ENCODE data around the gene DCTN4.

The DCTN4 gene

GRCh38 chr5:150731669-150732242, 27.1 kb downstream of the DCTN4 start:
- DNase-seq: no peak

- DNase-seq: no peak
Observed at GRCh38 chr5:150729859-150730258, 29.0 kb downstream of the DCTN4 start.

- no peak for DNase-seq
Observed at GRCh38 chr5:150723845-150724244, 35.0 kb downstream of the DCTN4 start.

DNA sequence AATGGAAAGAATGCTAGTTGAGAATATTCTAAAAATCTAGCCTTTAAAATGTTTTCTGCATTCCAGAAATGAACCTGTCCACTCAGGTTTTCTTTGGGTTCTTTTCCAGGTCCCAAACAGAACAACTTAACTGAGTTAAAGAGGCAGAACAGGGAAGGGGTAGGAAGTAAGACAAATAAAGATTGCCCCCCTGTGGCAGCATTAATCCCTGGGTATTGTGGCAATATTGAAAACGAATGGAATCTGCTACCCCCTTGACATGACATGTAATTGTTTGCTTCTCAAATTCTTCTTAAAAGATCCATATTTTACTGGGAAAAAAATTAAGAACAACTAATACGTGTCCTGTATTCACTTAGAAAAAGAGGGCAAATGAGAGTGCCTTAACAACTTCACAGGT, 48.7 kb downstream of the DCTN4 start:
- no peak for DNase-seq

DNA sequence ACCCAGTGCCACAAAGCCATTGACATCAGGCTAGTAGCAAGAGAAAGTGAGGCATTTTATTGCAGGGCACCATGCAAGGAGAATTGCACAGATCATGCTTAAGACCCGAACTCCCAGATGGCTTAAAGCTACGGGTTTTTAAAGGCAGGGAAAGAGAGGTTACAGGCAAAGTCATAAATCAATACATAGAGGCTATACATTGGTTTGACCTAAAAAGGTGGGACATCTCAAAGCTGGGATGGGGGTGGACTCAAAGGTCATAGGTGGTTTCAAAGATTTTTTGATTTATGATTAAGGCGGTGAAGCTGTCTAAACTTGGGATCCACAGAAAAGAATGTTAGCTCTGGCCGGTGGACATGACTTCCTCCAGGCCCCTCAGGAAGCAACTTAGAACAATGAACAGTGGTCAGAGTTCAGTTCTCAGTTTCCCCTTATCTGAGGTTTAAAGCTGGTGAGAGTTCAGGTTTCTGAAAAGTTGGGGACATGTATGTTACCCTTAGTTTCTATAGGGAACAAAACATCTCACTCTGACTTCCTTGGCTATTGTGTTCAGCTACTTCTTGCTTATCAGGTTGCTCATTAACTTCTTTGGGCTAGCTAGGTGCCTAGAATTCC, 51.9 kb downstream of the DCTN4 start:
- no peak for DNase-seq

GRCh38 chr5:150703762-150704161, 55.1 kb downstream of the DCTN4 start:
- no peak for DNase-seq

DNA sequence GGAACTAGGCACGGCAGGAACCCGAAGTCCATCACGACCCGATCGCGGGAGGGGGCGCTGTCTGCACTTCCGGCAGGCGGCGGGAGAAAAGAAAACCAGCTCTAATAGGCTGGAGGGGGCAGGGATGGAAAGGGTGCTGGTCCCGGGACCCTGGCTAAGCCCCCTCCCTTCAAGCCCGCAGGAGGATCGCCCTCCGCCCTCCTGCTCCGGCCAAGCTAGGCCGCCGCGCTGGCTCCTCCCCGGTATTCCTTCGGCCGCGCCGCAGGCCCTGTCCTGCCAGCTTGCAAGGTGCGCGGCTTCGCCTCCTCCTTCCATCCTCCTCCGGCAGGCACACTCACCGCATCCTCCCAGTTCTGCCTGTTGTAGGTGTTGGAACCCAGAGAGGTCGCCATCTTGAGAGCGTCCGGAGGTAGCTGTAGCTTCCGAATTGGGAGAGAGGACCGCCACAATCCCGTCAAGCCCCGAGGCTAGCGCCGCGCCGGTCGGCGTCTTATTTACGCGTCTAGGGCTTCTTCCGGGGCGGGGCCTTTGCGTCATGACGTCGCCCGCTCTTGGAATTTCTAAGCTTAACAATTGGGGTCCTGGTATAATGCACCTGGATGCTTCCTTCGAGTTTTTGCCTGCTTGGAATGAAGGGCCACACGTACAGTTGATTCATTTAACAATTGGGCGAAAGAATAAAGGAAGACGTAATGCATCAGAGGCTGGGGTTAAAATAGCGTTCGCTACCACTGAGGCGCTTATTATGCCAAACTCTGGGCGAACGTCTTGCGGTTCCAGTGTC, 58.0 kb downstream of the DCTN4 start, which contains the start of gene RBM22:
Gene RBM22 (minus strand): TSS at position 469 of the 784 bp plus-strand sequence. CDS start 77 bp downstream, at position 392.
- DNase-seq: peak; percentile 95

- DNase-seq: no peak
Observed at GRCh38 chr5:150700246-150700593, 58.6 kb downstream of the DCTN4 start.

DNA sequence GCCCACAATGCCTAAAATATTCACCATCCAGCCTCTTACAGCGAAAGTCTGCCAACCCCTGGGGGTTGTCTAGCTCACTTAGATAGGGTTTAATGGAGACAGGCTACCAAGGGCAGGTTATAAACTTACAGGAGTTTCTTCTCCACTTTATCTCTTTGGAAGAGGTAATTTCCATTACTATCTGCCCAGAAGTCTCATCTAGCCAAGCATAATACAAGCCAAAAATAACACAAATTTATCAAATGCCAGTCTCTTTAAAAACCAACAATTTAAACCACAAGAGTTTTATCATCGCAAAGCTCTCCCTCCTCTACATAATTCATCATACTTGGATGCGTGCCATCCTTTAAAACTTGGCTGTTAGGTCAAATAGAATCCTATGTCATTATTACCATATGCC, 64.2 kb downstream of the DCTN4 start:
- no peak for DNase-seq

DNA sequence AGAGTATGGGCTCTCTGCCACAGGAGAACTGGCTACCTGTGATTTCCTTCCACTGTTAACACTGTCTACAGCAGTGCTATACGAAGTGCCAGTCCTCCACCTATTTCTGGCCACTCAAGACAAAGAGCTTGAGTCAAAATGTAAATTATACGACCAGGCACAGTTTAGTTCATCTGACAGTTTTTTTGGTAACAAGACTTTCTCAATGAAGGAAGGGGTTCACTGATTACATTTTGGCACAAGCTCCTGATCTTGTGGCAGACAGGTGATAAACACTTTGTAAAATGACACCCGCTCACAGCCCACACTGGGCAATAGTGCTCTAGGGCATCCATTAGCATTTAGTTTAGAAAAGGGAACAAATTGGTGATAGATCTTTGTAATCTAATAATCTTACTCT, 66.5 kb downstream of the DCTN4 start:
- no peak for DNase-seq

DNA sequence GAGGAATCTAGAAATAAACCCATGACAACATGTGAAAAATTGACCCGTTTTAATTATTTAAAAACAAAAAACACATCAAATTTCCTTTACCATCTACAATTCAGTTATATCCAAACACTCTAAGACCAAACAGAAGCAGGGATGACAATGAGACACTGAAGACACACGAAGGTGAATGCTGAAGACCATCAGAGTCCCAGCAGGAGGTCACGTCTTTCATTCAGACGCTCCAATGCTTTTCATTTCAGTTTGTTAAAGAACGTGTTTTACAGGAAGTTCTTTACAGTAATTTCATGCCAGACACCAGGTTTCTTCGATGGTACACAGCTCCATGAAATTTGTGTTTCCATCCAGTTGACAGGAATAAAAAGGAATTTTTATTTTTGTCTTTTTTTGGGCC, 68.1 kb downstream of the DCTN4 start:
- no peak for DNase-seq

DNA sequence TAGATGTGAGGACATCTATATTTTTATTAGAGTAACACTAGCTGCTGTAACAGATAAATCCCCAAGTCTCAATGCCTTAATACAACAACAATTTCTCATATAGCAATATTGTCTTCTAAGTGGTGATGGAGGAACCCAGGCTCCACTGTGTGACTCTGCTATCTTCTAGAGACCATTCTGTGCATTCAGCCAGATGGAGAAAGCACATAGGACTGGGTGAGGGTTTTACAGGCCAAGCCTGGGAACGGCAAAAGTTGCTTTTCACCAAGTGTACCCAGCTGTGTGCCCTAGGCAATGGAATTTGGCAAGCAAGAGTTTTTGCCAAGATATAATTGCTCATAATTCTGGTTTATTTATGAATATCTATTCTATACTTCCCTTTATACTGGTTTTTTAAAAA, 69.7 kb downstream of the DCTN4 start:
- DNase-seq: no peak

GRCh38 chr5:150676578-150676977, 82.2 kb downstream of the DCTN4 start:
- DNase-seq: no peak

- DNase-seq: no peak
Observed at GRCh38 chr5:150675069-150675468, 83.7 kb downstream of the DCTN4 start.

DNA sequence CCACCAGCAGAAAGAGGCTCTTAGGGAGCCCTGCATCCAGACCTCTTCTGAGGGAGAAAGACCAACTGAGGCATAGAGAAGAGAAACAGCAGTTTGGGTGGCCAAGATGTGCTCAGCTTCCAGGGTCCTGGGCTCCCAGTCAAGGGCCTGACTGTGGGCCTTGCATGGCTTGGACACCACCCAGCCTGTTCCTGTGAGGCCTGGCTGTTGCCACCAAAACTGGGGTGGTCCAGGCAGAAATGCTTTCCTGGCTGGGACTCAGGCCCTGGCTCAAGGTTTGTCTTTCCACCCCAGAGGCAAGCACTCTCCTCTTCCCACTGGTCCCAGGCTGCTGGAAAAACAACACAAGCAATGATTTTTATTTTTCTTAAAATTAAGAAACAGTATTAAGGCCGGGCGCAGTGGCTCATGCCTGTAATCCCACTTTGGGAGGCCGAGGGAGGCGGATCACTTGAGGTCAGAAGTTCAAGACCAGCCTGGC, 84.4 kb downstream of the DCTN4 start:
- no peak for DNase-seq

DNA sequence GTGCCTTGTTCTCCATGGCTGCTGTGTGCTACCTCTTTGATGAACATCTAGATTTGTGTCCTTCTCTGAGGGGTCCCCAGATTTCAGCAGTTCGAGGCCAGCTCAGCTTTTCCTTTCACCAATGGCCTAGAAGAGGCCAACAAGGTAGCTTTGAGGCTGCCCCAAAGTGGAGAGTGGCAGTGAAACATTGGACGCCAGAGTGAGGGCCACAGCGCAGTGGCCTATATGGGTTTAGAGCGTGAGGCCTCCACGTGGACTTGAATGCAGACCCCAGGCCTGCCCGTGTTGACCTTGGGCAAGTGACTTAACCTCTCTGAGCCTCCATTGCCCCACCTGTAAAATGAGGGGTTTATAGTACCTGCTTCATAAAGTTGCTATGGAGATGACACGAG, 85.9 kb downstream of the DCTN4 start:
- no peak for DNase-seq

- DNase-seq: peak; percentile 6
Observed at GRCh38 chr5:150672237-150672883, 86.5 kb downstream of the DCTN4 start.

DNA sequence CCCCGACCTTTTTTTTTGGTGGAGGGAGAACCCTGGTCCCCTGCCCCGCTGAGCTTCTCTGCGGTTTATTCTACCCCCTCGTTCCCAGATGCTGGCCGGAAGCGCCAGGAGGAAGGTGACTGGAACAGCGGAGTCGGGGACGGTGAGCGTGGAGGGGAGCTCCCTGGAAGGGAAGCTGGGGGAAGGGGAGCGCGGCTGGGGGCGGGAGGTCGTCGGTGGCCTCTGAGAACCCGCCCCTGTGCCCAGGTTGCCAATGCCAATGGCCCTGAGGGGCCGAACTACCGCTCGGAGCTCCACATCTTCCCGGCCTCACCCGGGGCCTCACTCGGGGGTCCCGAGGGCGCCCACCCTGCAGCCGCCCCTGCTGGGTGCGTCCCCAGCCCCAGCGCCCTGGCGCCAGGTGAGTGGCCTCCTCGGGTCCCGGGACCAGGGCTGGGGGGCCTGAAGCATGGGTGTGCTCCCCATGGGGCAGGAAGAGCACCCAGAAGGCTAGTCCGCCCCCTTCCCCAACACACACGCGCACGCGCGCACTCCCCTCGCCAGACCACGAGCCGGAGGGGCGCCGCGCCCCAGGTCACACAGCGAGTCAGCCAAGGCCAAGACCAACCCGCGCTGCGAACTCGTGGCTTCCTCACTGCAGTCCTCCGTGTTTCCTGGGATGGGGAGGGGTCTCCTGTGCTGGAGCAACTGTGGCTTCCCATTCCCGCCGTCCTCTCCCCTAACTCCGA, 87.1 kb downstream of the DCTN4 start:
- DNase-seq: no peak

DNA sequence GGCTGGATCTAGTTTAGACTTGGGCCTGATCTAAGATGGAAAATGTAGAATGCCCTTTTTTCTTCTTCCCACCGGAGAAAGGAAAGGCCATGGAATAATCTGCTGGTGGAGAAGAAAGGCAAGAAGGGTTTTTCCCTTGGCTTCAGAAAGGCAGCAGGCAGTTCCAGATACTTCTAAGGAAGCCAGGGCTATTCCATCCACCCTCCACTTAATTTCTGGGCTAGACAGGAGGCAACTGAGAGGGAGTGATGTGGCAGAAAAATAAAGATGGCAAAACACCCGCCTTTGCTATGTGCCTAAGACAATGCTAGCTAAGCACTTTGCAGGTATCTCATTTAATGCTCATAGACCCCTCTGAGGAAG, 87.9 kb downstream of the DCTN4 start:
- no peak for DNase-seq

GRCh38 chr5:150670275-150670947, 88.4 kb downstream of the DCTN4 start:
- no peak for DNase-seq

DNA sequence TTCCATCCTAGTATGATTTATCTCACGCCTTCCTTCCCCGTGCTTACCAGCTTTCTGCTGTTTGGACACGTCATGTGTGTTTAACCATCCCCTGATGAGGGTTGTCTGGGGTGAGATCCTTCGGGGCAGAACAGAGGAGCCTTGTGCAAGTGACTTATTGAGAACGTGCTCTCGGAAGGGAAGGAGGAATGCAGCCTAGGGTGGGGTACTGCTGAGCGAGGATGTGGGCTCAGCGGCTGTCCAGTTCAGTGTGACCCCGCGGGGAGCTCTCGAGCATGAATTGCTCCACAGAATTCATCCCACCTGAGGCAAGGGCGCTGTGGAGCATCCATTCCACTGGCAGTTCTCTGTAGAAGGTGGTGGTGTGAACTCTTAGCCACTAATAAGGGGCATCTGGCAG, 93.8 kb downstream of the DCTN4 start:
- no peak for DNase-seq

DNA sequence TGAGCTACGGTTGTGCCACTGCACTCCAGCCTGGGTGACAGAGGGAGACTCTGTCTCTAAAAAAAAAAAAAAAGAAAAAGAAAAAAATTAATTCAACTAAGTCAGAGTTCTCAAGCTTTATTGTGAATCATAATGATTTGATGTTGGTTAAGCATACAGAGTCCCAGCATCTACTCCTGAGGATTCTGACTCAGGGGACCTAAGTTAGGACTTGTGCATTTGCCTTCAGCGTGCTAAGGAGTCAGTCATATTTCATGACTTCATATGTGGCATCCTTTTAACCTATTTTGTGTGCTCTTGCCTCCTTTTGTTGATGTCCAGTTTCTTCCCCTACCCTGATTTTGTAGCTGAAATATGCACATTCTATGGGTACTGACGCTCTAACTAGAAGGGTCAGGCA, 94.9 kb downstream of the DCTN4 start:
- DNase-seq: no peak
